Sigmoid colon (tissue), 7 donors: Measurements from ENCODE around the gene CHKA. TPM values are rescaled to one million over a fixed set of nuclear protein-coding genes. Genes with fewer than 3 reads are reported as not detected.

Experiments
- DNase-seq: peaks from one replicate; pipeline ENCODE4 v3.0.0-alpha.2; 2019
- H3K27ac ChIP-seq, 4 donors: fragments of 200-600 bp; sonication (generic); one replicate each; pipeline ENCODE4 v1.5.1; 2016 to 2019; ENCODE audit warnings: mild to moderate bottlenecking in 1 of 4
- H3K27me3 ChIP-seq, 3 donors: fragments of 200-600 bp; sonication (generic); one replicate each; pipeline ENCODE4 v1.5.1; 2019; ENCODE audit warnings: mild to moderate bottlenecking in 1 of 3
- H3K36me3 ChIP-seq, 4 donors: fragments of 200-600 bp; sonication (generic); one replicate each; pipeline ENCODE4 v1.5.1; 2016 to 2019
- H3K4me1 ChIP-seq, 4 donors: fragments of 200-600 bp; sonication (generic); one replicate each; pipeline ENCODE4 v1.5.1; 2017 to 2019
- H3K4me3 ChIP-seq, 4 donors: fragments of 200-600 bp; sonication (generic); one replicate each; pipeline ENCODE4 v1.5.1; 2017 to 2019; ENCODE audit warnings: mild to moderate bottlenecking in 2 of 4, moderate library complexity in 1 of 4
- H3K9me3 ChIP-seq, 4 donors: fragments of 200-600 bp in 3 of 4; sonication (generic) in 3 of 4; one replicate each; pipeline versions ENCODE4 v1.5.1 to v1.6.1; 2013 to 2019
- EP300 ChIP-seq, 4 donors: sonication (generic); formaldehyde crosslinking; IDR thresholded peaks; one replicate each; pipeline ENCODE4 v1.6.1; 2017; ENCODE audit warnings: antibody characterized with exemption in 4 of 4
- POLR2A ChIP-seq, 2 donors: fragments of 450-650 bp; IDR thresholded peaks; one replicate each; pipeline ENCODE4 v1.6.1; 2016; ENCODE audit warnings: antibody characterized with exemption in 2 of 2, mild to moderate bottlenecking in 2 of 2, moderate library complexity in 2 of 2
- POLR2AphosphoS5 ChIP-seq, 4 donors: sonication (generic); formaldehyde crosslinking; IDR thresholded peaks; one replicate each; pipeline ENCODE4 v1.6.1; 2017; ENCODE audit warnings: antibody characterized with exemption in 4 of 4
- WGBS, 2 donors: extraction: QIAGEN DNeasy Blood & Tissue Kit; methylation state at CpG; one replicate each; pipeline ENCODE4 v1.1.7; 2013; 5-methylcytosine and 5-hydroxymethylcytosine counted together
- intact Hi-C: fragments of 100-400 bp; cut with DNase I; formaldehyde crosslinking; loops from one replicate; pipeline ENCODE4 v1.15.1; 2023
- polyA plus RNA-seq, 3 donors: library from polyadenylated mRNA; stranded (reverse); fragments of 200-250 nt; gene quantifications; one replicate each; pipeline ENCODE4 v1.2.3, GENCODE V29; 2013
- total RNA-seq, 4 donors: library from RNA; depleted of rRNA; stranded (reverse); fragments of >200 nt; gene quantifications; one replicate each; pipeline ENCODE4 v1.1.0, GENCODE V29; 2016
- TF ChIP-seq, protein P1 (sequence below), 4 experiments: fragments of 450-650 bp in 3 of 4; fragments of 200-600 bp in 1 of 4; IDR thresholded peaks; one replicate each; pipeline ENCODE4 v1.5.1; 2016 to 2019; ENCODE audit warnings: antibody characterized with exemption in 4 of 4, mild to moderate bottlenecking in 3 of 4, moderate library complexity in 2 of 4
- donor health status: healthy with polysubstance abuse.
- donor health status: Bipolar disorder and iron deficiency.
- donor health status: healthy.

Gene CHKA
- total and polyA plus RNA-seq, 7 donors, result 16.4 to 41.0 (median 27.0) TPM

DNA sequence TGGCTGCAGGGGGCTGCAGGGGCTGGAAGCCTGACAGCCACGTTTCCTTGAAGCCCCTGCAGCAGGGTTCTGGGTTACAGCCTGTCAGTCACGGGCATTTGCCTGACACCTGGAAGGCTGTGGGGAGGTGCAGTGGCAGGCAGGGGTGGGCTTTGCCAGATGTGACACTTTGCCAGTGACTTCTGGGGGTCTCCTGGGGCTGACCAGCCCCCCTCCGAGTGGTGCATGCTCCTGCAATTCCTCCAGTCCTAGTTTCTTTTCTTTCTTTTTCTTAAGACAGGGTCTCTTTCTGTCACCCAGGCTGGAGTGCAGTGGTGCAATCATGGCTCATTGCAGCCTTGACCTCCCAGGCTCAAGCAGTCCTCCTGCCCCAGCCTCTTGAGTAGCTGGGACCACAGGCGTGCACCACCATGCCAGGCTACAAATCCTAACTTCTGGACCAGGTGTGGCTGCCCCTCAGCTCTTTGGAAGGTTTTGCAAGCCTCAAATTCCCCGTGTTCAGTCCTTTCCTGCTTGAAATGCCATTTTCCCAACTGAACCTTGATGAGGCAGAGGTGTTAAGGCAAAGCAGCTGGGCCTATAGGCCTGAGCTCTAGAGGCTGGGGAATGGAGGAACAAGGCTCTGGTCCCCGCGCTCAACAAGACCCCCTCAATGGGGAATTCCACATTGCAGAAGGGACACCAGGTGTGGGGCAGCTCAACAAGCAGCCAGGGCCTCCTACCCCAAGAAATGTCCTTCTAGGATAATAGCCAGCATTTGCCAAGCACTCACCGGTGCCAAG lies 20.2 kb upstream of the CHKA start:
- Histone ChIP-seq H3K9me3 (no peaks in the 10 kb centered on the region), H3K27ac (no peak overlapping the region), H3K4me1 (peaks cover 0 to 26% (median 19%) of the 10 kb centered on the region in 4 donors), H3K27me3 (no peaks in the 10 kb centered on the region), H3K4me3 (no peak overlapping the region), H3K36me3 (no peaks in the 10 kb centered on the region)
- DNase-seq, result no peak
- TF ChIP-seq, protein P1, sequence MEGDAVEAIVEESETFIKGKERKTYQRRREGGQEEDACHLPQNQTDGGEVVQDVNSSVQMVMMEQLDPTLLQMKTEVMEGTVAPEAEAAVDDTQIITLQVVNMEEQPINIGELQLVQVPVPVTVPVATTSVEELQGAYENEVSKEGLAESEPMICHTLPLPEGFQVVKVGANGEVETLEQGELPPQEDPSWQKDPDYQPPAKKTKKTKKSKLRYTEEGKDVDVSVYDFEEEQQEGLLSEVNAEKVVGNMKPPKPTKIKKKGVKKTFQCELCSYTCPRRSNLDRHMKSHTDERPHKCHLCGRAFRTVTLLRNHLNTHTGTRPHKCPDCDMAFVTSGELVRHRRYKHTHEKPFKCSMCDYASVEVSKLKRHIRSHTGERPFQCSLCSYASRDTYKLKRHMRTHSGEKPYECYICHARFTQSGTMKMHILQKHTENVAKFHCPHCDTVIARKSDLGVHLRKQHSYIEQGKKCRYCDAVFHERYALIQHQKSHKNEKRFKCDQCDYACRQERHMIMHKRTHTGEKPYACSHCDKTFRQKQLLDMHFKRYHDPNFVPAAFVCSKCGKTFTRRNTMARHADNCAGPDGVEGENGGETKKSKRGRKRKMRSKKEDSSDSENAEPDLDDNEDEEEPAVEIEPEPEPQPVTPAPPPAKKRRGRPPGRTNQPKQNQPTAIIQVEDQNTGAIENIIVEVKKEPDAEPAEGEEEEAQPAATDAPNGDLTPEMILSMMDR (IDR thresholded peaks at IDR 0.05), result no peak
- TF ChIP-seq EP300 (IDR thresholded peaks at IDR 0.05), result no peak
- no peak for TF ChIP-seq POLR2A (IDR thresholded peaks at IDR 0.05)
- TF ChIP-seq POLR2AphosphoS5 (IDR thresholded peaks at IDR 0.05), result no peak
- WGBS, 2 donors, result 65 to 86% methylated on average over 8 of the region's 8 CpGs
- intact Hi-C loops, result no loop called here

DNA sequence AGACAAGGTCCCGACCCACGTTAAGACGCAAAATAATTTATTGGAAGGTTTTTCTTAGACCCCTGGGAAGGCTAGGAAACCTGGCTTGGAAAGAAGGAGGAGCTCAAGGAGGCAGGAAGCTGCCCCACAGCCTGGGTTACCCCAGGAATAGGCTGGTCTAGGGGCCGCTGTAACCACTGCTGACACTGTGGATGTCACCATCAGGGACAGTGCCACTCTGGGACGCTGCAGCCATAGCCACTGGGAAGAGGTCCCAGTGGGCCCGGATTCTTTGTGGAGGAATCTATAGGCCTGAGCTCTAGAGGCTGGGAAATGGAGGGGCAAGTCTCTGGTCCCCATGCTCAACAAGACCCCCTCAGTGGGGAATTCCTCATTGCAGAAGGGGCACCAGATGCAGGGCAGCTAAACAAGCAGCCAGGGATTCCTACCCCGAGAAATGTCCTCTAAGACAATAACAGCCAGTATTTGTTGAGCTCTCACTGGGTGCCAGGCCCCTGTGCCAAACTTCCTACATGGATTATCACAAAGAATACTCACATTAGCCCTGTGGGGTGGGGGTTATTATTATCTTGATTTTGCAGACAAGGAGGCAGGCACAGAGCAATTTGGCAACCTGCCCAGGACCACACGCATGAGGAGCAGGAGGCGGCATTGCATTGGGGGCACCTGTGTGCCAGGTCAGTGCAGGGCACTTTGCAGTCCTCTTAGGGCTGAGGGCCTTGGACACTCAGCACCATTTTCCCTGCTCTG lies 19.5 kb upstream of the CHKA start:
- peaks cover 0 to 21% (median 11%) of the 10 kb centered on the region in 4 donors for H3K4me1 ChIP-seq
- TF ChIP-seq EP300 (IDR thresholded peaks at IDR 0.05) (no peak), POLR2AphosphoS5 (IDR thresholded peaks at IDR 0.05) (no peak)
- TF ChIP-seq, protein P1 (IDR thresholded peaks at IDR 0.05), result no peak
- H3K27me3 ChIP-seq, result no peaks in the 10 kb centered on the region
- H3K4me3 ChIP-seq, result no peak overlapping the region
- no peaks in the 10 kb centered on the region for H3K9me3 ChIP-seq
- no peak overlapping the region for H3K27ac ChIP-seq
- 76 to 82% methylated on average over 9 of the region's 9 CpGs for WGBS, 2 donors
- no peak for DNase-seq
- intact Hi-C loops, result no loop called here
- no peaks in the 10 kb centered on the region for H3K36me3 ChIP-seq

DNA sequence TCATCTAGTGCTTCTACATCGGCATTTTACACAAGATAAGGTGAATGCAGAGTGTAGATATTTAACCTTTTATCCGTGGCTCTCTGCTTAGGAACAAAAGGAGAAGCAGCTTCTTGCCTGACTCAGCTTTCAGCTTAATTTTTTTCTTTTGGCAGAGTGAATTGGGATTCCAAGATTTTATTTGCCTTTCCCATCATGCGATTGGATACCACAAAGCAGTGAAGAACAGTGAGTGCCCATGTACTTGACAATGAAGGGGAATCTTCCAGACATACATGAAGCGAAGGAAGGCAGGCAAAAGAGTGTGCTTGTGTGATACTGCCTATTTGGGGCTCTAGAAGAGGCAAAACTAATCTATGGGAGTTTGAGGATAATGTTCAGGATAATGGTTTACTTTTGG lies 17.0 kb upstream of the CHKA start:
- 31 to 64% methylated on average over 4 of the region's 4 CpGs for WGBS, 2 donors
- Histone ChIP-seq H3K27me3 (no peaks in the 10 kb centered on the region), H3K9me3 (no peaks in the 10 kb centered on the region), H3K36me3 (no peaks in the 10 kb centered on the region), H3K4me1 (peaks cover 0 to 21% (median 9%) of the 10 kb centered on the region in 4 donors), H3K4me3 (peak overlapping the region in 3 of 4 donors; percentile 23 to 29 (median 27)), H3K27ac (peak overlapping the region in 3 of 4 donors; percentile 71 to 79 (median 72))
- no peak for DNase-seq
- TF ChIP-seq POLR2AphosphoS5 (IDR thresholded peaks at IDR 0.05) (peak in 3 of 4 donors; percentile 40 to 41 (median 40)), EP300 (IDR thresholded peaks at IDR 0.05) (no peak)
- intact Hi-C loops, result no loop called here

DNA sequence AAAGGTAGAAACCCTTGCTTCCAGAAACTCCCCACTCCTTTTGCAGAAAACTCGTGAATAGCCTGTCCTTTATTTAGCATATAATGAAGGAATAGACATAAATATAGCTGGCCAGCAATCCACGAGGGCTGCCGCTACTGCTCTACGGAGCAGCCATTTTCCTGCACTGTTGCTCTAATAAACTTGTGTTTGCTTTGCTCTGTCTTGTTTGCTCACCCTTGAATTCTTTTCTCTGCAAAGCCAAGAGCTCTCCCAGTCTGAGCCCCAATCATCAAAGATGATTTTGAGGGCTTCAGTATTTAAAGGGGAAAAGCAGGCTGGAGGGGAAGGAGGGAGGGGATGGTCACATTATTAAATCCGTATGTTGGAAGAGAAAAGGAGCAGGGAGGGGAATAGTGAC lies 16.6 kb upstream of the CHKA start:
- intact Hi-C loops, result no loop called here
- H3K4me3 ChIP-seq, result peak overlapping the region in 3 of 4 donors; percentile 23 to 29 (median 27)
- TF ChIP-seq EP300 (IDR thresholded peaks at IDR 0.05) (no peak), POLR2AphosphoS5 (IDR thresholded peaks at IDR 0.05) (no peak)

DNA sequence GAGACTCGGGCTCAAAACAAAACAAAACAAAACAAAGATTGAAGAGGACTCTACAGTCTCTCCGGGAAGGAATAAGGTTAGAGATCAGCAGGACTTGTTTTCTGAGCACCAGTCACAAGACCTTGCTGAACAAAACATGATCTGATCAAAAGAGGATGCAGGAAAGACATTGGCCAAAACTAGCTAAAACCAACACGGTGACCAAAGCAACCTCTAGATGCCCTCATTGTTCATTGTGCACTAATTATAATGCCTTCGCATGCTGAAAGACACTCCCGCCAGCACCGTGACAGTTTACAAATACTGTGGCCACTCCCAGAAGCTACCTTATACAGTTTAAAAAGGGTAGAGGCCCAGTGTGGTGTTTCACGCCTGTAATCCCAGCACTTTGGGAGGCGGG lies 15.7 kb upstream of the CHKA start:
- TF ChIP-seq, protein P1 (IDR thresholded peaks at IDR 0.05), result no peak
- TF ChIP-seq POLR2AphosphoS5 (IDR thresholded peaks at IDR 0.05) (no peak), EP300 (IDR thresholded peaks at IDR 0.05) (no peak), POLR2A (IDR thresholded peaks at IDR 0.05) (no peak)
- Histone ChIP-seq H3K36me3 (no peaks in the 10 kb centered on the region), H3K27ac (no peak overlapping the region), H3K4me3 (no peak overlapping the region), H3K27me3 (no peaks in the 10 kb centered on the region), H3K4me1 (peaks cover 0 to 21% (median 9%) of the 10 kb centered on the region in 4 donors), H3K9me3 (no peaks in the 10 kb centered on the region)
- intact Hi-C loops, result no loop called here
- 54 to 78% methylated on average over 8 of the region's 8 CpGs for WGBS, 2 donors
- no peak for DNase-seq

More for the DNA sequence above, 16.6 kb upstream of the CHKA start:
- Histone ChIP-seq H3K36me3 (no peaks in the 10 kb centered on the region), H3K27me3 (no peaks in the 10 kb centered on the region), H3K9me3 (no peaks in the 10 kb centered on the region), H3K4me1 (peaks cover 0 to 21% (median 9%) of the 10 kb centered on the region in 4 donors), H3K27ac (peak overlapping the region in 3 of 4 donors; percentile 71 to 79 (median 72))
- 12 to 60% methylated on average over 5 of the region's 5 CpGs for WGBS, 2 donors
- DNase-seq, result peak; percentile 19
